ENCODE measurements around the gene PLA2G2F.
A peak's percentile ranks its signal among the peaks of the same experiment; 100 is the strongest.
"Not testable (repeated sequence)": the region's sequence is repeated elsewhere in the genome, so short reads cannot be mapped to it uniquely, and the experiment has no call there.

The PLA2G2F gene

DNA sequence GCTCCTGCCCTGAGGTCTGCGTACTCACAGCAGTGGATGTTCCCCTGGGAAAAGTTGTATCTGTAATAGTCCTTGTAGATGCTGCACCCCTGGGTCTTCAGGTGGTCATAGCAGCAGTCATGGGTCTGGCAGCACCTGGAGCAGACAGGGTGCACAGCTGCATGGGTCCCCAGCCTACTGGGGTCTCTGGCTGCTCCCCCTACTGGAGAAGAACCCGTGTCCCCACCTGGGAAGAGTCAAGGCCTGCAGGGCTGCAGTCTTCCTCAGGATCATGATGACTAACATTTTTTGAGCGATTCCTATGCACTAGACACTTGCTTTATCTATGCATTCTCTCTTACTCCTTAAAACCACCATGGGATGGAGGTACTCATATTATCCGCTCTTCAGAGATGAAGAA is 23.6 kb upstream of the PLA2G2F start:
- DNase-seq, result no peak

DNA sequence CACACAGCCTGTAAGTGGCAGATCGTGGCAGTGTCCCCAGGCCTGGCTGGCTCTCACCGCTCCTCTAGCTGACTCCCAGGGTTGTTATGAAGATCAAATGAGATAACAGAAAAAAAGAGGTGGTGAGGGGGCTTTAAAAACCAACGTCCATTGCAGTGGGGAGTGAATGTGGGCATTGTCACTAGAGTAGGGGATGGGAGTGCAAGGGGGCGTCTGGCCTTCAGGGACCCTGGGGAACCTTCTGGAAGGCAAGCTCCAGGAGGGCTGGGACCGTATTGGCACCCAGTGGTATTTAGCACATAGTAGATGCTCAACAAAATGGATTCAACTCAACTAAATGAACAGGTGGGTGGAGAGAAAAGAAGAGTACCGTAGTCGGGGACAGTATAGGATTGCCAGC is 23.2 kb upstream of the PLA2G2F start:
- no peak for DNase-seq

DNA sequence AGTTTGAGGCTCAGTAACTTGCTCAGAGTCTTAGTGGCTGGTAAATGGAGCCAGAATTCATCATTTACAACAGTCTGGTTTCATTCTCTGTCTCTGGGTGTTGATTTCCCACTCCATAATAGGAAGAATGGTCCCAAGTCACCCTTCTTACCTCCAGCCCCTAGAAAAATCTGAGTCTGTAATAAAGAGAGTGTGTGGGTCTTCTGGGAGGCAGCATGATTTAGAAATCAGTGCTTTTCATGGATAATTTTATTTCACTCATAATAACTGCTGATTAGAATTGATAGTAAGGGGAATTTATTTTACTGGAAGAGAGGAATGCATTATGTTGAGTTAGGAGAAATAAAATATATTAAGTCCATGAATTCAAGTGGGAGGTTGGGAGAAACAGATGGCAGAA is 21.9 kb upstream of the PLA2G2F start:
- DNase-seq, result no peak

DNA sequence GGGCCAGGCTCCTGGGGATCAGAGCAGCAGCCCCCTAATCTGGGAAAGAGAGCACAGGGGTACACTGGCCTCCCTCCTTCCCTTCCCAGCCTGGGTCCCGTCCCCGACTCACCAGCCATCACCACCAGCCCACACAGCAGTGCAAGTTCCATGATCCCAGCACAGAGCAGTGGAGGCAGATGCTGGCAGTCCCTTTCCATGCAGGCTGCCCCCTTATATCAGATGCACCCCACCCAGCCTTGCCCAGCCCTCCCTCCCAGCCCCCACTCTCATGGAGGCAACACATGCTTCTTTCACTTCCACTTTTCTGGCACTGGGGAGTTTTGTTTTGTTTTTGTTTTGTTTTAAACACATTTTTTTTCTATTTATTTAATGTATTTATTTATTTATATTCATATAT is 19.8 kb upstream of the PLA2G2F start, which contains the start of gene PLA2G2D:
TSS of gene PLA2G2D (minus strand) at position 190 of the 400 bp plus-strand sequence. CDS start at position 152, 38 bp downstream.
- no peak for DNase-seq

DNA sequence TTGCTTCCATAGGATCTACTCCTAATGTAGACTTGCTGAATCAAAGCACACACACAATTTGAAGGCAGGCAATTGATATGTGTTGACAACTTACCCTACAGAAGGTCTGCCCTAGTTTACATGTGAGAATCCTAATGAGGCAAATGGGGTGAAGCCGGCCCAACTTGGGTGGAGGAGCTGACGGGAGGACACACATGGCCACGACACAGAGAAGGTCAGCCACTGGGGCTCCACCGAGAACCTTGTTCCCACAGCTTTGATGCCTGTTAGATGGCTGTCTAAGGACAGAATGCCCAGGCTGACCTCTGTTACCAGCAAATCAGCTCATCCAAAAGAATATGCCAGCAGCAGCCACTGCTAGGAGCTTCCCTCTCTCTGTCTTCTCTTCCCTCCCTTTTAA is 18.3 kb upstream of the PLA2G2F start:
- no peak for DNase-seq

DNA sequence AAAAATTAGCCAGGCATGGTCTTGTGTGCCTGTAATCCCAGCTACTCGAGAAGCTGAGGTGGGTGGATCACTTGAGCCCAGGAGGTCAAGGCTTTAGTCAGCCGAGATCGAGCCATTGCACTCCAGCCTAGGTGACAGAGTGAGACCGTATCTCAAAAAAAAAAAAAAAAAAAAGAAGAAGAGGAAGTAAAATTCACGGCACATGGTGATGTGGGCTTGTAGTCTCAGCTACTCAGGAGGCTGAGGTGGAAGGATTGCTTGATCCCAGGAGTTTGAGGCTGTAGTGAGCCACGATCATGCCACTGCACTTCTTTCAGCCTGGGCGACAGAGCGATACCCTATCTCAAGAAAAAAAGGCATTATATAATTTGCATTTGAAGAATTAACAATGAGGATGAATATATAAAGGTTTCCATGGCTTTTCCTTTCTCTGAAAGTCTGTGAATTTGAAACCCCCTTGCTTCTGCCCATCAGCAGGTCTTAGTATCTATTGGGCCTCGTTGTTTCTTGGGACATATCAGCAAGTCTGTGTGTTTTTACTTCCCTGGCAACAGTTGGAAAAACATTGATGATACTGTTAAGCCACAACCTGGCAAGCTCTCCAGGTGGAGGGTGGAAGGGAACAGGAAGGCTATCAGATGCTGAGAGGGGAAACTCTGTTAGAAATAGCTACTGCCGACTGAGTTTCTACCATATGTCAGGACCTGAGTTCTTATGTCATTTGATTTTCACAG is 15.2 kb upstream of the PLA2G2F start:
- no peak for DNase-seq

DNA sequence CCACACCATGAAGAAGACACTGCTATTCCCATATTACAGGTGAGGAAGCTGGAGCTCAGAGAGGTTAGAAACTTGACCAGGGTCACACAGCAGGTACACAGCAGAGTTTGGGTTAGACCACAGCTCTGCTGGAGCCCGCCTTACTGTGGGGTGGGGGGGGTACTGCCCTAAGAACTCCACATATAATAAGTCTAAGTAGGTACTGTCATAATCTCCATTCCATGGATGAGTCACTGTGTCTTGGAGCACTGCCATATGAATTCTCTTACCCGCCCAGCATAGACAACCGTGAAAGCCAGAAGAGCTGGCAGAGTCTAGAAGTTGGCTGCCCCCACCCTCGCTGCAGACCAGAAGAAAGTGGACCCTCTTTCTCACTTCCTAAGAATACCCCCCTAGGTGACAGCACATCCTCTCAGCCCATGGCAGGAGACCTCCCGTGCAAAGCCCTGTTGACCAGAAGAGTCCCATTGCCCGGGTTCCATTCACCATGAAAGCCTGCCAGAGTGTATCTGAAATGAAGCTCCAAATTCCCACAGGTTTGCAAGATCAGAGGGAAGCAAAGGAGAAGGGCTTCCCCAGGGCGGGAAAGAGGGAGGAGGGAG is 14.6 kb upstream of the PLA2G2F start:
- peak; percentile 55 for DNase-seq

DNA sequence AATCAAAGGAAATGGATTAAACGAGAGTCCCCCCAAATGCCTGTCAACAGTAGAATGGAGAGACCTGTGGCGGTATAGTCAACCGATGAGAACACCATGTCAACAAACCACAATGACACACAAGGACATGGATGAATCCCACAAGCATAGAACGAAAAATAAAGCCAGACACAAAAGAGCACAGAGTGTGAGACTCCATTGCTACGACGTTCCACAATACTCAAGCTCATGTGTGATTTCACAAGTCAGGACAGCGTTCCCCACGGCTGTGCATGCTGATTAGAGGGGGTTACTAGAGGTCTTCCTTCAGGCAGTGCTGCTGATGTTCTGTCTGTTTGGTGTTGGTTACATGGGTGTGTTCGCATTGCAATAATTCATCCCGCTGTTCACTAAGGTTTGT is 14.0 kb upstream of the PLA2G2F start:
- DNase-seq, result no peak

DNA sequence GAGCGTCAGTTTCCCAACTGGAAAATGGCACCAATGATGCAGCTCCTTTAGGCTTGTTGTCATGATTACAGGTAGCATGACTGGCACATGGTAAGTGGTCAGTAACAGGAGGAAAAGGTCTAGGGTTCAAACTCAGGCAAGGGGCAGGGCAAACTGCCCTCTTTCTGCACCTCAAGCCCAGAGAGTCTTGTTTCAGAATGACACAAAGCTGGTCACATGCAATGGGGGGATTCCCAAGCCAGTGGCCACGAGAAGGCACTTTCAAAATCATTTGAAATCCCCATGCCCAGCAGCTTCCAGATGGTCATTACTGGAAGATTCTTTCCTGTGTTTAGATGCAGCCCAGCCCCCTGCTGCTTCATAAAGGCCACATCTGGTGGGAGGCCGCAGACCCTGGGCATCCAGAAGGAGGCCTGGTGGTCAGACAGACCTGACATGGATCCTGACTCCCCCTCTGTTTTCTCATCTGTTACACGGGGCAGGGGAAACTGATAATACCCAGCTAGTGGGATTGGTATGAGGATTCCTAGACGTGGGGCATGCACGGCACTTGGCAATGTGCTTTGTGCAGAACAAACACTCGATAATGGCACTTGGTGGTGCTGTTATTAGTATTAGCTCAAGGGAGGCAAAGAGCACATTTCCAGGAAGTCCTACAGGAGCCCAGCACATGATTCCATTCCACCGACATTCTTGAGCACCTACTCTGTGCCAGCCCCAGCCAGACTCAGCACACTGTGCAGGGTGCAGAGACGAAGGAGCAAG is 12.9 kb upstream of the PLA2G2F start:
- peak; percentile 82 for DNase-seq

DNA sequence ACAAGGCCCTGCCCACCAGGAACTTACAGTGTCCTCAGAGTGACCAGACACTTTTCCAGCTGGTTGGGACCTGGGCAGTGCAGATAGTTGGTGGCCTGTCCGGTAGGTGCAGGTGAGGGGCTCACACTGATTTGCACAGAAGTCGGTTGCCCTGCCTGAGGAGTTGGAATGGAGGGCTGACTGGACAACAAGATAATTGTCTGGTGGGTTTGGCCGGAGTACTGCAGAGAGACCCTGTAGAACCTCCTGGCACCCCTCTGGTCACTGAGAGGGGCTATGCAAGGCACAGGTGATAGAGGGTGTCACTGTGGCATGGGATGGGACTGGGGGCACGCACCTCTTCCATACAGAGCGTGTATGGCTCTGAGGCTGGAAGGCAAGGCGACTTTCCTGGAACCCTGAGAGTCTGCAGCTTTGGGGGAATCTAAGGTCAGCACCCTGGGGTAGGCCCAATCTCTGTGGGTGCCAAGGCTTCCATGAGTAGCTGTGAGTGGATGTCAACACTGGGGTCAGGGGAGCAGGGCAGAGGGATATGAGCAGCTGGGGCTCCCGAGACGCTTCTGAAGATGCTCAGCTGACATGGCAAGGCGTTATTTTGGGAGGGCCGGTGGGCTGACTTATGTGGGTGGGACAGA is 12.2 kb upstream of the PLA2G2F start:
- DNase-seq, result no peak

DNA sequence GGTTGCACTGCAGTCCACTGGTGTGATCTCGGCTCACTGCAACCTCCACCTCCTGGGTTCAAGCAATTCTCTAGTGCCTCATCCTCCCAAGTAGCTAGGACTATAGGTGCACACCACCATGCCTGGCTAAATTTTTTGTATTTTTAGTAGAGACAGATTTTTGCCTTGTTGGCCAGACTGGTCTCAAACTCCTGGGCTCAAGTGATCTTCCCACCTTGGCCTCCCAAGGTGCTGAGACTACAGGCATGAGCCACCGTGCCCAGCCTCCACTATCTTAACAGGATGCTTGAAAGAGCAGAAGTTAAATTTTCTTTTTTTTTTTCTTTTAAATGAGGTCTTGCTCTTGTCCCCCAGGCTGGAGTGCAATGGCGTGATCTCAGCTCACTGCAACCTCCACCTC is 8.6 kb upstream of the PLA2G2F start:
- DNase-seq, result not testable (repeated sequence)

DNA sequence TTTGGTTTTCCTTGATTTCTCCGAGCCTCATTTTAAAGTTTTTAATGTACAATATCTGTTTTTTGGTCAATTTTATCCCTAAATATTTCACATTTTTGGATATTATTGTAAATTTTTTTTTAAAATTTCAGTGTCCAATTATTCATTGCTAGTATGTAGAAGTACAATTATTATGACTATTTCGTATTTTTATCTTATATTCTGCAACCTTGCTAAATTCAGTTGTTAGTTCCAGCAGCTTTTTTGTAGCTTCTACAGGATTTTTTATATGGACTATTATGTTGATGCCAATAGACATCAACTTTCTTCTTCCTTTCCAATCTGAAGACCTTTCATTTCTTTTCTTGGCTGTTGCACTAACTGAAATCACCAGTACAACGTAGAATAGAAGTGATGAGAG is 4.1 kb upstream of the PLA2G2F start:
- no peak for DNase-seq

DNA sequence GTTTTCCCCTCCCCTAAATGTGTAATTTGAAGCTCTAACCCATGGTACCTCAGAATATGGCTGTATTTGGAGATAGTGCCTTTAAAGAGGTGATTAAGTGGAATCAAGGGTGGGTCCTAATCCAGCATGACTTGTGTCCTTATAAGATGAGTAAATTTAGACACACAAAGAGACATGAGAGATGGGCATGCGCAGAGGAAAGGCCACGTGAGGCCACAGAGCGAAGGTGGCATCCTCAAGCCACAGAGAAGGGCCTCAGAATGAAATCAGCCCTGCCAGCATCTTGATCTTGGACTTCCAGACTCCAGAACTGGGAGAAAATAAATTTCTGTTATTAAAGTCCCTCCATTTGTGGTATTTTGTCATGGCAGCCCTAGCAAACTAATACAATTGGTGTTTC is 2.9 kb upstream of the PLA2G2F start:
- DNase-seq, result no peak

DNA sequence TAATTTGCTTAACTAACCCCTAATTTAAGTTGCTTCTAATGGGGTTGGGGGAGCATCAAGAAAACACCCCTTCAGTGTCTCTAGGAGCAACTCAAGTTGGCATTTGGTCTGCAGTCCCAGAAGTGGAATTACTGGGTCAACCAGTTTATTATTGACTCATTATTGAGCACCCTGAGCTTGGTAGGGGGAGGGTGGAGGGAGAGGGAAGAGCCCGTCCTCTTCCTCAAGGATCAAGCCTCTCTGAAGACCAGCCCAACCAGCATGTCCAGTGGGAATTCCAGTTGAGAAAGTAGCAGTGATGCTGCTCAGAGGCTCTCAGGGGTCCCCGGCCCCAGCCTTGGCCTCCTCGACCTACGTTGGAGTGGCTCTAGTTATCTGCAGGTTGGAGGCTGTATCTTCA is 2.1 kb upstream of the PLA2G2F start:
- no peak for DNase-seq

DNA sequence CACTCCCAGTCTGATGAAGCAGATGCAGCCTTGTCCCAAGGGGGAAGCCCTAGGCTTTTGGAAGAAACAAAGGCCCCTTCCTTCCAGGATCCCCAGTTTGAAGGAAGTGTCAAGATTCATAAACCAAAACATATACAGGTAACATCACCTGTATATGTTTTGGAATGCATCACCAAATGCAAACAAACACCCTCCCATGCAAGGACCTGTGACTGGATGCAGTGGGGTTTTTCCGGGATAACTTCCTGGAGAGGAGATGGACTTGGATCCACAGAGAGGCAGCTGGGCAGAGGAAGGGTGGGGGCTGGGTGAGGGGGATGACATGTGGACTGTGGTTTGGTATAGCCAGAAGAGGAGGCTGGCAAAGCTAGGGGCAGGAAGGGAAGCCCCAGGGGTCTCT is 1.5 kb upstream of the PLA2G2F start:
- no peak for DNase-seq

DNA sequence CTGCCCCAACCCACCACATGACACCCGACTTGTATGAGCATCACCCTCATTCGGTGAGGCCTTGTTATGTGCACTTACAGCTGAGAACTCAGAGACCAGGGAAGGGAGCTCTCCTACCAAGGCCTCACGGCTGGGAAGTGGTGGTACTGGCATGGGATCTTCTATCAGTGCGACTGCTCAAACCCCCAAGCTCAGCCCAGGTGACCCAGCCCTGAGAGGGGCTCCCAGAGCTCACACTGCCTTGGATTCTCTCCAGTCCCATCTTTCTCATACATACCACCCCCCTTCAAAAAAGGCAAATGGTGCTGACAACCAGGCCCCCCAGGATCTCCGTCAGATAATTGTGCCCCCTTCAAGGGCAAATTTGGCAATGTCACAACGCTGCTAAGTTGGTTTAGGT is 777 bp upstream of the PLA2G2F start:
- DNase-seq, result no peak

DNA sequence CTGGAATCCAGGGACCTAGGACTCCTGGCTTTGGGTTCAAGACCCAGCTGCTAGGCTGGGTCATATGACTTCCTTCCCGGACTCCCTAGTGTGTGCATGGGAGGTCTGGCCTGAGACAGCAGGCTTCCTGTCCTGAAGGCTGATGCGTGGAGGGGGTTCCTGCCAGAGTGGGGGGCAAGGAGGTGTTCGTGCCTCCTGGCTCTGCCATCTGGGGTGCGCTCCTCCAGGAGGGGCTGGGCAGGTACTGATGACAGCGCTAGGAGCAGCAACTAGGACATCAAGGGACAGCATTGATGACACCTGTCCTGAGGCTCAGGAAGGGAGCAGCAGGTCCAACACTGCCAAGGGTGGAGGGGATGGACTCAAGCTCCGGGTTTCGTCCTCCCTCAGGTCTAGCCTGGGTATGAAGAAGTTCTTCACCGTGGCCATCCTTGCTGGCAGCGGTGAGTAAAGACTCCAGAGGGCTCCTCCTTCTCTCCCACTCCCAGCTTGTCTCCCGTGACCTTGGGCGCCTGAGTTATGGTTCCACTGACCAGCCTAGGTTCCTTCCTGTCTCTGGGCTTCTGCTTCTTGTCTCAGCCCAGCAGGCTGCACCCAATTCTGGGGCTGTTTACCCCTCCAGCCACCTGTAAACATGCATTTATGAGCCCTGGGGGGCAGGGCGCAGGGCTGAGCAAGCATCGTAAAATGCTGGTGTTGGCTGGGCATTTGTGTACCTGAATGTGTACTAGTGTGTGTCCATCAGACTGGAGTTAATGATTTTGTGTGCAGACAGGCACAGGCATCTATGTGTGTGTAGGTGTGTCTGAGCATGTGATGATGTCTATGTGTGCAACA is 871 bp downstream of the PLA2G2F start:
- DNase-seq, result no peak

DNA sequence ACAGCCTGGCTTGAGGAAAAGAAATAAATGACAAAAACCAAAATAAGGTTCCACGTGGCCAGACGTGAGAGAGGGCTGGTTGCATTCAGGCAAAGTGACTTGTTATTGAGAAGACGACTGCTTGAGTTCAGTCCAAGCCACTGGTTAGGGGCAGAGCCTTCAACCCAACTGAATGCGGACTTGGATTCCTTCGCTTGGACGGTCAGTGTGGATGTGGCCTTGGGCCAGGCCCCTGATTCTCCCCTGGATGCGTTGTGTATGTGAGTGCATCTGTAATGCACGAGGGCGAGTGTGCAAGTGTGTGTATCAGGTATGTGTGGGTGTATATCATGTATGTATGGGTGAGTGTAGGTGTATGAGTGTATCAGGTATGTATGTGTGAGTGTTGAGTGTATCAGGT is 1.9 kb downstream of the PLA2G2F start:
- no peak for DNase-seq

DNA sequence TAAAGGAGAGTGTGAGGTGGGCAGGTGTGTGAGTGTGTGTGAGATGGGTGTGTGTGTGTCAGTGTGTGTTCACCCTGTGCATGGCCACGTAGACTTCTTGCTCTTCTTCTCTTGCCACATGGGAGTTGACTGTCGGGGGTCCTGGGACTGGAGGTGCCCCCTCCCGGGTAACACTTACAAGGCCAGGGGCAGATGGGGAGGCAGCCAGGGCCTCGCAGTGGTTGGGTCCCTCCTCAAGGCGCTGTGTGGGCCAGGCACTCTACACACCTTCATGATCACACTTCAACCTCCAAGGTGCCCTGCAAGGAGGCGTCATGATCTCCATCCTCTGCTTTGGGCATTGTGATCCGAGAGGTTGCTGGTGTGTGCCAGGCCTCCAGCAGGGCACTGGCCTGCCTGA is 2.3 kb downstream of the PLA2G2F start:
- no peak for DNase-seq

DNA sequence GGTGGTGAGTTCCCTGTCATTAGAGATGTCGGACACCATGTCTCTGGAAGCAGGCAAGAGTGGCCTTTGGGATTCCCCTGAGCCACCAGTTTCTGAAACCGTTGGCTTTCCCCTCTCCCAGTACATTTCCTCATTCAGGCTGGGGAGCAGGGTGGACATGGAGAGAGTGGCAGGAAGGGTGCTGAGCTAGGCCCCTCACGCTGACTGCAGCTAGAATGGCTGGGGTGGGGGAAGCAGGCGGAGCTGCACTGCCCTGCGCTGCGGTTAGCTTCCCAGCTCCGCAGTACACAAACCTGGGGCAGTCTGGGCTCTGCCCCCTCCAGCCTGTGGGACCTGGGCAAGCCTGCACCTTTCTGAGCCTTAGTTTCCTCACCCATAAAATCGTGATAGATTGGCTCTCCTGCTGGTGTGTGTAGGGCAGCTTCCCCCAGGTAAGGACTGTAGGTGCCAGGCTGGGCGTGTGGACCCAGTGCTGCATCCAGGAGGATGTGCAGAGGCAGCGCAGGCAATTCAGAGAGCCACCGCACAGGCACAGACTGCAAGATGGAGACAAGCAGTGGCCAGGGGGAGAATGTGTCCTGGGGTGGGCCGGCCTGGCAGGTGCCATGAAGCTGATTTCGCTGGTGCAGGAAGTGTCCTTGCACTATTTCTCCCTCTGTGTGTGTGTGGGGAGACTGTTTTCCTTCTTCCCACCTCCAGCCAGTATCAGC is 3.0 kb downstream of the PLA2G2F start:
- DNase-seq, result no peak

DNA sequence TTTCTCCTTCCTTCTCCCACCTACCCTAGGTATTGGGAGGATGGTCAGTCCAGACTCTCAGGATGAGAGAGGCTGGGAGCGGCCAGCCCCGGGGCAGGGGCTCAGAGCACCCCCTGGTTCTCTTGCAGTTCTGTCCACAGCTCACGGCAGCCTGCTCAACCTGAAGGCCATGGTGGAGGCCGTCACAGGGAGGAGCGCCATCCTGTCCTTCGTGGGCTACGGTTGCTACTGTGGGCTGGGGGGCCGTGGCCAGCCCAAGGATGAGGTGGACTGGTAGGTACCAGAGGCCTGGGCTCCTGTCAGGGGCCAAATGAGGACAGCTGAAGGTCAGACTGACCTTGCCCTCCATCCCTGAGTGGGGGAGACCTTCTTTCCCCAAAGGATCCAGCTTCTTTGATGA is 4.2 kb downstream of the PLA2G2F start:
- no peak for DNase-seq
